Activated T-helper 1 cell treated with Interleukin-2 at 50 U/mL for 16 hours (primary cell): ENCODE data around the gene TAF11L12.
"Not testable (repeated sequence)": the region's sequence is repeated elsewhere in the genome, so short reads cannot be mapped to it uniquely, and the experiment has no call there.

Source experiments
- DNase-seq: peaks from one replicate; pipeline ENCODE4 v3.0.0-alpha.2; 2020; ENCODE audit warnings: low read depth

Gene TAF11L12

DNA sequence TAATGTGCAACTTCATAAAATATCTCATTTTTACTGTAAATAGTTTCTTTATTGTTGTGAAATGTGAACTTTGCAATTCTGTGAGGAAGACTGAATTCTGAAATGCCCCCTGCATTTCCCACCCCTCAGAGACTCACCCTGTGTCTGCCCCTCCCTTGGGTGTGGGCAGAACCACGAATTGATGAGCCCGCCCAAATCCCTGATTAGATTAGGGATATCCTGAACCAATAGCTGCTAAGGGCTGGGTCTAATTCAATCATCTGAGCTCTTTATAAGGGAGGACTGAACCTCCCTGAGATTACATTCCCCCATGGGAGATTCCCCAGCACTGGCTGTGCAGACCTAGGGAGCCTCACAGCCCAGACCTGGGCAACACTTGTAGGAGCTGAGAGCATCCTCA lies at the start of gene TAF11L12:
Gene TAF11L12 (plus strand): TSS at position 301 of the 400 bp plus-strand sequence.
- not testable (repeated sequence) for DNase-seq

DNA sequence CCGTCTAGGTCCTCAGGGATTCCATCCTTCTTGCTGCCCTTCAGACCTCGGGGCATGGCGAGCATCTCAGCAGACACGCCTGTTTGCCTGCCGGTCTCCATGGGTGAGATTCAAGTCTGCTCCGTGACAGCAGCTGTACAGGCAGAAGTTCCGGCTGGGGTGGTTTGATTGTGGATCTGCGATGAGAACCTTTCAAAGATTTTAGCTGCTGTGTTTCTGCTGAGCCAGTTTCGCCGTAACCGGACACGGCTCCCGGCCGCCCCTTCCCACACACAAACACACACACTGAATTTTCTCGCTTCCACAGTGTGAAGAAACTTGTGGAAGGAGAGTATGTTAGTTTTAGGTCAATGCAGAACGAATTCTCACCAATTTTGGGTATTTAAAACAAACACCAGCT lies 24.5 kb upstream of the TAF11L12 start, which contains the start of gene TAF11L7:
Gene TAF11L7 (minus strand): TSS at position 101 of the 400 bp plus-strand sequence.
- DNase-seq, result not testable (repeated sequence)

DNA sequence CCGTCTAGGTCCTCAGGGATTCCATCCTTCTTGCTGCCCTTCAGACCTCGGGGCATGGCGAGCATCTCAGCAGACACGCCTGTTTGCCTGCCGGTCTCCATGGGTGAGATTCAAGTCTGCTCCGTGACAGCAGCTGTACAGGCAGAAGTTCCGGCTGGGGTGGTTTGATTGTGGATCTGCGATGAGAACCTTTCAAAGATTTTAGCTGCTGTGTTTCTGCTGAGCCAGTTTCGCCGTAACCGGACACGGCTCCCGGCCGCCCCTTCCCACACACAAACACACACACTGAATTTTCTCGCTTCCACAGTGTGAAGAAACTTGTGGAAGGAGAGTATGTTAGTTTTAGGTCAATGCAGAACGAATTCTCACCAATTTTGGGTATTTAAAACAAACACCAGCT lies 19.3 kb upstream of the TAF11L12 start, which contains the start of gene TAF11L8:
Gene TAF11L8 (minus strand): TSS at position 101 of the 400 bp plus-strand sequence.
- not testable (repeated sequence) for DNase-seq

DNA sequence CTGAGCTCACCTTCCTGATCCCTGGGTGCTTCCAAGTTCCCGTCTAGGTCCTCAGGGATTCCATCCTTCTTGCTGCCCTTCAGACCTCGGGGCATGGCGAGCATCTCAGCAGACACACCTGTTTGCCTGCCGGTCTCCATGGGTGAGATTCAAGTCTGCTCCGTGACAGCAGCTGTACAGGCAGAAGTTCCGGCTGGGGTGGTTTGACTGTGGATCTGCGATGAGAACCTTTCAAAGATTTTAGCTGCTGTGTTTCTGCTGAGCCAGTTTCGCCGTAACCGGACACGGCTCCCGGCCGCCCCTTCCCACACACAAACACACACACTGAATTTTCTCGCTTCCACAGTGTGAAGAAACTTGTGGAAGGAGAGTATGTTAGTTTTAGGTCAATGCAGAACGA lies 15.9 kb upstream of the TAF11L12 start, which contains the start of gene TAF11L9:
Gene TAF11L9 (minus strand): TSS at position 140 of the 400 bp plus-strand sequence.
- DNase-seq, result not testable (repeated sequence)

DNA sequence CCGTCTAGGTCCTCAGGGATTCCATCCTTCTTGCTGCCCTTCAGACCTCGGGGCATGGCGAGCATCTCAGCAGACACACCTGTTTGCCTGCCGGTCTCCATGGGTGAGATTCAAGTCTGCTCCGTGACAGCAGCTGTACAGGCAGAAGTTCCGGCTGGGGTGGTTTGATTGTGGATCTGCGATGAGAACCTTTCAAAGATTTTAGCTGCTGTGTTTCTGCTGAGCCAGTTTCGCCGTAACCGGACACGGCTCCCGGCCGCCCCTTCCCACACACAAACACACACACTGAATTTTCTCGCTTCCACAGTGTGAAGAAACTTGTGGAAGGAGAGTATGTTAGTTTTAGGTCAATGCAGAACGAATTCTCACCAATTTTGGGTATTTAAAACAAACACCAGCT lies 12.5 kb upstream of the TAF11L12 start, which contains the start of gene TAF11L10:
Gene TAF11L10 (minus strand): TSS at position 101 of the 400 bp plus-strand sequence.
- not testable (repeated sequence) for DNase-seq

DNA sequence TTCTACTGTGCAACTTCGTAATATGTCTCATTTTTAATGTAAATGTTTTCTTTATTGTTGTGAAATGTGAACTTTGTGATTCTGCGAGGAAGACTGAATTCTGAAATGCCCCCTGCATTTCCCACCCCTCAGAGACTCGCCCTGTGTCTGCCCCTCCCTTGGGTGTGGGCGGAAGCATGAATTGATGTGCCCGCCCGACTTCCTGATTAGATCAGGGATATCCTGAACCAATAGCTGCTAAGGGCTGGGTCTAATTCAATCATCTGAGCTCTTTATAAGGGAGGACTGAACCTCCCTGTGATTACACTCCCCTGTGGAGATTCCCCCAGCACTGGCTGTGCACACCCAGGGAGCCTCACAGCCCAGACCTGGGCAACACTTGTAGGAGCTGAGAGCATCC lies 6.3 kb upstream of the TAF11L12 start, which contains the start of gene TAF11L11:
Gene TAF11L11 (plus strand): TSS at position 304 of the 400 bp plus-strand sequence.
- not testable (repeated sequence) for DNase-seq

DNA sequence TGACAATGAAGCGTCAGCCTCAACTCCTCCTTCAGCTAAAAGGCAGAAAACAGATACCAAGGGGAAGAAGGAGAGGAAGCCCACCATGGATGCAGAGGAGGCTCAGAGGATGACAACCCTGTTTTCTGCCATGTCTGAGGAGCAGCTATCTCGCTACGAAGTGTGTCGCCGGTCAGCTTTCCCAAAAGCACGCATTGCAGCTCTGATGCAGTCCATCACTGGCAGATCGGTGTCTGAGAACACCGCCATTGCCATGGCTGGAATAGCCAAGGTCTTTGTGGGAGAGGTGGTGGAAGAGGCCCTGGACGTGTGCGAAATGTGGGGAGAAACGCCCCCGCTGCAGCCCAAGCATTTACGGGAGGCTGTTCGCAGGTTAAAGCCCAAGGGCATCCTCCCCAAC lies 5.2 kb upstream of the TAF11L12 start:
- no peak for DNase-seq

DNA sequence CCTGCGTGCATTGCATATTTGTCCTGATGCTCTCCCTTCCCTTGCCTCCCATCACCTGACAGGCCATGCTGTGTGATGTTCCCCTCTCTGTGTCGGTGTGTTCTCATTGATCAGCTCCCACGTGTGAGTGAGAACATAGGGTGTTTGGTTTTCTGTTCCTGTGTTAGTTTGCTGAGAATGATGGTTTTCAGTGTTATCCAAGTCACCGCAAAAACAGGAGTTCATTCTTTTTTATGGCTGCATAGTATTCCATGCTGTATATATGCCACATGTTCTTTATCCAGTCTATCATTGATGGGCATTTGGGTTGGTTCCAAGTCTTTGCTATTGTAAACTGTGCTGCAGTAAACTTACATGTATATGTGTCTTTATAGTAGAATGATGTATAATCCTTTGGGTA lies 2.7 kb upstream of the TAF11L12 start:
- DNase-seq, result not testable (repeated sequence)

DNA sequence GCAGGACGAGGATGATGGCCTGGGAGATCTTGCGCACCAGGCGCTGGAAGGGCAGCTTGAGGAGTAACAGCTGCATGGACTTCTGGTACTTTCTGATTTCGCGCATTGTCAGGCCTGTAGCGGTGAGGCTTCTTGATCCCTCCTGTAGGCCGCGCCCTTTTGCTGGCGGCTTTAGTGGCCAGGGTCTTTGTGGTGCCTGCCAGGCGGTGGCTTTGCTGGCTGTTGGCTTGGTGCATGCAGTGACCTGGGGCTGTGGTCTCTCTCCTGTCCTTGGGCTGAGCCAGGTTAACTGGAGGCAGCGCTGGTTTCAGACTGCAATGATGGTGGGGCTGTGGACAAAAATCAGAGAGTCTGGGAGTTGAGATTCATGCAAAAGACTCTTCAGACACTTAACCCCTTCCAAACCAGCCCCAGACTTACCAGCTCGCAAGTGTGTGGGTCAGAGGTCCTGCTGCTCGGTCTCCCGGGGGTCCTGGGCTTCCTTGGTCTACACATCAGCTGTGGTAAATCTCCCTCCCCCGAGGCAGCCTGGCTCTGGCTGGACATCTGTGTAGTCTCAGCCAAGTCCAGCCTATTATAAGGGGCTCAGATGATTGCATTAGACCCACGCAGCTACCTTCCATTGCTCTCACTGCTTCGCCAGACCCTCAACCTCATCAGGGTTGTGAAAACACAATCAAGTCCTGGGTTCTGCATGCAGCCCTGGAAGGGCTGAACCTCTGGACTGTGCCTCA lies 4.8 kb downstream of the TAF11L12 start:
- DNase-seq, result no peak

DNA sequence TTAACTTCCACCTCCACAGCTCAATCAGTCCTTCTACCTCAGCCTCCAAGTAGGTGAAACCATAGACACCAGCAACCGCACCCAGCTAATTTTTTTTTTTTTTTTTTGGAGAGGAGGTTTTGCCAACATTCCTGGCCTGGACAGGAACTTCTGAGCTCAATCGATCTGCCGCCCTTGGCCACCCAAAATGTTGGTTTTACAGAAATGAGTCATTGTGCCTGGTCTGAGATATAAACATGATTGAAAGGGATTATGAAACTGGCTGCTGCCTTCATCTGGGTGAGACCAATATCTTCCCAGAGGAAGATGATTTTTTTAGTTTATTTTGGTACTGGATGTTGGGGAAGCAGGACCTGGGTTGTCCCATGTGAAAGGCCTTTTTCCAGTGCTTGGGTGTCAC lies 9.2 kb downstream of the TAF11L12 start:
- no peak for DNase-seq

DNA sequence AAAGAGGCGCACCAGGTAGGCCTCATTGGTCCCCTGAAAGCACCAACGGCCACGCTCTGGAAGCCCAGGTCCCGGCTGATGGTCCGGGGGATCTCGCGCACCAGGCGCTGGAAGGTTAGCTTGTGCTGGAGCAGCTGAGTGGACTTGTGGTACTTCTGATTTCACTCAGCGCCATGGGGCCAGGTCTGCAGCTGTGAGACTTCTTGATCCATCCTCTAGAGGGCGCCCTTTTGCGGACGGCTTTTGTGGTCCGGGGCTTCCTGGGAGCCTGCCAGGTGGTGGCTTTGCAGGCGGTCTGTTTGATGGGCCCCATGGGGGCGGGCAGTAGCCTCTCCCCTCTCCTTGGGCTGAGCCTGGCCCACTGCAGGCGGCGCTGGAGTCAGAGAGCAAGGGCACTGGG lies 10.4 kb downstream of the TAF11L12 start:
- no peak for DNase-seq

DNA sequence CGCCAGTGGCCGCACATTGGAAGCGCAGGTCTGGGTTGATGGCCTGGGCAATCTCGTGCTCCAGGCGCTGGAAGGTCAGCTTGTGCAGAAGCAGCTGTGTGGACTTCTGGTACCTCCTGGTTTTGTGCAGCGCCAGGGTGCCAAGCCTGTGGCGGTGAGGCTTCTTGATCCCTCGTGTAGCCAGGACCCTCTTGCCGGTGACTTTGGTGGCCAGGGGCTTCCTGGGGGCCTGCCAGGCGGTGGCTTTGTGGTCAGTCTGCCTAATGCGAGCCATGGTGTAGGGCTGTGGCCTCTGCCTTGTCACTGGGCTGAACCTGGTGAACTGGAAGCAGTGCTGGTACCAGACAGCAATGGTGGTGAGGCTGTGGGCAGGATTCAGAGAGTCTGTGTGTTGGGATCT lies 15.5 kb downstream of the TAF11L12 start:
- DNase-seq, result no peak

DNA sequence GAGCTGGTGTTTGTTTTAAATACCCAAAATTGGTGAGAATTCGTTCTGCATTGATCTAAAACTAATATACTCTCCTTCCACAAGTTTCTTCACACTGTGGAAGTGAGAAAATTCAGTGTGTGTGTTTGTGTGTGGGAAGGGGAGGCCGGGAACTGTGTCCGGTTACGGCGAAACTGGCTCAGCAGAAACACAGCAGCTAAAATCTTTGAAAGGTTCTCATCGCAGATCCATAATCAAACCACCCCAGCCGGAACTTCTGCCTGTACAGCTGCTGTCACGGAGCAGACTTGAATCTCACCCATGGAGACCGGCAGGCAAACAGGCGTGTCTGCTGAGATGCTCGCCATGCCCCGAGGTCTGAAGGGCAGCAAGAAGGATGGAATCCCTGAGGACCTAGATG lies 21.6 kb downstream of the TAF11L12 start, which contains the start of gene TAF11L13:
Gene TAF11L13 (plus strand): TSS at position 301 of the 400 bp plus-strand sequence.
- not testable (repeated sequence) for DNase-seq

DNA sequence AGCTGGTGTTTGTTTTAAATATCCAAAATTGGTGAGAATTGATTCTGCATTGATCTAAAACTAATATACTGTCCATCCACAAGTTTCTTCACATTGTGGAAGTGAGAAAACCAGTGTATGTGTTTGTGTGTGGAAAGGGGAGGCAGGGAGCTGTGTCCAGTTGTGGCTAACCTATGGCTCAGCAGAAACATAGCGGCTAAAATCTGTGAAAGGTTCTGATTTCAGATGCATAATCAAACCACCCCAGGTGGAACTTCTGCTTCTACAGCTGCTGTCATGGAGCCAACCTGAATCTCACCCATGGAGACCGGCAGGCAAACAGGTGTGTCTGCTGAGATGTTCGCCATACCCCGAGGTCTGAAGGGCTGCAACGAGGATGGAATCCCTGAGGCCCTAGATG lies 24.0 kb downstream of the TAF11L12 start, which contains the start of gene TAF11L14:
Gene TAF11L14 (plus strand): TSS at position 301 of the 400 bp plus-strand sequence.
- no peak for DNase-seq

DNA sequence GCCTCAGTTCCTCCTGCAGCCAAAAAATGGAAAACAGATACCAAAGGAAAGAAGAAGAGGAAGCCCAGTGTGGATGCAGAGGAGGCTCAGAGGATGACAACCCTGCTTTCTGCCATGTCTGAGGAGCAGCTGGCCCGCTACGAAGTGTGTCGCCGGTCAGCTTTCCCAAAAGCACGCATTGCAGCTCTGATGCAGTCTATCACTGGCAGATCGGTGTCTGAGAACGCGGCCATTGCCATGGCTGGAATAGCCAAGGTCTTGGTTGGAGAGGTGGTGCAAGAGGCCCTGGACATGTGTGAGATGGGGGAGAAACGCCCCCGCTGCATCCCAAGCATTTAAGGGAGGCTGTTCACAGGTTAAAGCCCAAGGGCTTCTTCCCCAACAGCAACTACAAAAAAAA lies 39.0 kb downstream of the TAF11L12 start:
- DNase-seq, result not testable (repeated sequence)

DNA sequence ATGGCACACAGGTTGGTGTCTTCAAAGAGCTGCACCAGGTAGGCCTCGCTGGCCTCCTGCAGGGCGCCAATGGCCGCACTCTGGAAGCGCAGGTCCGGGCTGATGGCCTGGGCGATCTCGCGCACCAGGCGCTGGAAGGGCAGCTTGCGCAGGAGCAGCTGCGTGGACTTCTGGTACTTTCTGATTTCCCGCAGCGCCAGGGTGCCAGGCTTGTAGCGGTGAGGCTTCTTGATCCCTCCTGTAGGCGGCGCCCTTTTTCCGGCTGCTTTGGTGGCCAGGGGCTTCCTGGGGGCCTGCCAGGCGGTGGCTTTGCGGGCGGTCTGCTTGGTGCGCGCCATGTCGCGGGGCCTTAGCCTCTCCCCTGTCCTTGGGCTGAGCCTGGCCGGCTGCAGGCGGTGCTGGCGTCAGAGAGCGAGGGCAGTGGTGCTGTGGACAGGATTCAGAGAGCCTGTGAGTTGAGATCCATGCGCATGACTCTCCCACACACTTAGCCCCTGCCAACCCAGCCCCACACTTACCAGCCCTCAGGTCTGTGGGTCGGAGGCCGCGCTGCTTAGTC lies 45.1 kb downstream of the TAF11L12 start:
- not testable (repeated sequence) for DNase-seq

DNA sequence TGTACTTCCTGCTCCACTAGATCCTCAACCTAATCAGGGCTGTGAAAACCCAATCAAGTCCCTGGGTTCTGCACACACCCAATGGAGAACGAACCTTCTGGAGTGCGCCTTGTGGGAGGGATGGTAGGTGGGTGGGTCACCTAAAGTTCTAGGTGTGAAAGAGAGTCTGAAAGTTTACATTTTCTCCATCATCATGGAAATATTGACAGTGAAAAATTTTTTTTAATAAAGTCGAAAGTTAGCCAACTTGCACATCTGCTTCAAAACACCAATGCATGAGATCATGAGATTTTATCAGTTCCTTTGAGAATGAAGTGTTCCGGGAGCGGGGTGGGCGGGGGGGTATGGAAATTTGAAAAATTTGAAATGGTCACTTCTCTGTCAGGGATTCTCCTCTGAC lies 45.7 kb downstream of the TAF11L12 start:
- no peak for DNase-seq
